ENCODE measurements around the gene FLYWCH2. TPM values are rescaled to one million over a fixed set of nuclear protein-coding genes. Genes with fewer than 3 reads are reported as not detected.

The FLYWCH2 gene
- total and polyA plus RNA-seq, 2 of the 8 experiments (the other 6 are each of a cell fraction or from before 2014, with no cell fraction given) = 16.4 to 30.7 TPM

DNA sequence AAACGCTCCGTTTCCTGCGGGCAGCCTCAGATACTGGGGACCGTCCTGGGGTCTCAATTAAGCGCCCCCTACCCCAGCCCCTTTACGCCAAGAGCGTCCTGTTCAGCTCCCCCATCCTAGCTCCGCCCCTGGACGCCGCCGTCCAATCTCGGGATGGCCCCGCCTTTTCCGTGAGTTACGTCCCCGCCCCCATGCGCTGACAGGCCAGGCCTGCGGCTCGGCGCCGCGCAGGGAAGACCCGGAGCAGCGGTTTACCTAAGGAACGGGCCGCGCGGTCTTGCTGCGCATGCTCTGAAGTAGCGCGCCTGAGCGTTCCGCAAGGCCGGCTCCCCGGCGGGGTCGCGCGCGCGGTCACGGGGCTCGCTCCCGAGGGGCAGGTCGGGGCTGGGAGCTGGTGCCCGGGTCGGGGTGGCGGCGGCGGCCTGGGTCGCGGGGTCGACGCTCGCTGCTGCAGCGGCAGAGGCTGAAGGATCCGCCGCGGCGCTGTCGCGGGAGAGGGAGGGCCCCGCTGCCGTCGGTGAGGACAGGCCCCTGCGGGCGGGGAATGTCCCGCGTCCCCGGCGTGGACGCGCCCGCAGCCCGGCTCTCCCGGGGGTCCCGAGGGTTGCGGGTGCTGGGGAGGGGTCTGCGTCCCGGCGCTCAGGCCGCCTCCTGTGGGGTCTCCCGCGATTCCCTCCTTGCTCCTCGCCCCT, 28.8 kb downstream of the FLYWCH2 start, which contains the start of gene FLYWCH1 (continued):
- TF ChIP-seq, protein P1, sequence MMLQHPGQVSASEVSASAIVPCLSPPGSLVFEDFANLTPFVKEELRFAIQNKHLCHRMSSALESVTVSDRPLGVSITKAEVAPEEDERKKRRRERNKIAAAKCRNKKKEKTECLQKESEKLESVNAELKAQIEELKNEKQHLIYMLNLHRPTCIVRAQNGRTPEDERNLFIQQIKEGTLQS (IDR thresholded peaks at IDR 0.05; ENCODE audit: insufficient read depth, low read depth, low read length) = no peak
- no peak for TF ChIP-seq BACH1 (IDR thresholded peaks at IDR 0.05; ENCODE audit: low read length)
- peak; percentile 65 for TF ChIP-seq NRF1 (IDR thresholded peaks at IDR 0.05; ENCODE audit: low read depth, low read length)
- TF ChIP-seq TCF12 (IDR thresholded peaks at IDR 0.05; ENCODE audit: low read depth, low read length) = no peak
- peak; percentile 57 for TF ChIP-seq NANOG (IDR thresholded peaks at IDR 0.05; ENCODE audit: insufficient read depth, low read depth, low read length, poor library complexity, severe bottlenecking)
- no peak for TF ChIP-seq CBX5 (IDR thresholded peaks at IDR 0.05; ENCODE audit: low read depth, low read length)
- TF ChIP-seq RAD21 (IDR thresholded peaks at IDR 0.05 in 1 of 2, conservative IDR thresholded peaks at IDR 0.05 in 1 of 2; ENCODE audit: low read depth in 2 of 2, low read length in 2 of 2) = no peak
- TF ChIP-seq, protein P2, sequence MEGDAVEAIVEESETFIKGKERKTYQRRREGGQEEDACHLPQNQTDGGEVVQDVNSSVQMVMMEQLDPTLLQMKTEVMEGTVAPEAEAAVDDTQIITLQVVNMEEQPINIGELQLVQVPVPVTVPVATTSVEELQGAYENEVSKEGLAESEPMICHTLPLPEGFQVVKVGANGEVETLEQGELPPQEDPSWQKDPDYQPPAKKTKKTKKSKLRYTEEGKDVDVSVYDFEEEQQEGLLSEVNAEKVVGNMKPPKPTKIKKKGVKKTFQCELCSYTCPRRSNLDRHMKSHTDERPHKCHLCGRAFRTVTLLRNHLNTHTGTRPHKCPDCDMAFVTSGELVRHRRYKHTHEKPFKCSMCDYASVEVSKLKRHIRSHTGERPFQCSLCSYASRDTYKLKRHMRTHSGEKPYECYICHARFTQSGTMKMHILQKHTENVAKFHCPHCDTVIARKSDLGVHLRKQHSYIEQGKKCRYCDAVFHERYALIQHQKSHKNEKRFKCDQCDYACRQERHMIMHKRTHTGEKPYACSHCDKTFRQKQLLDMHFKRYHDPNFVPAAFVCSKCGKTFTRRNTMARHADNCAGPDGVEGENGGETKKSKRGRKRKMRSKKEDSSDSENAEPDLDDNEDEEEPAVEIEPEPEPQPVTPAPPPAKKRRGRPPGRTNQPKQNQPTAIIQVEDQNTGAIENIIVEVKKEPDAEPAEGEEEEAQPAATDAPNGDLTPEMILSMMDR (IDR thresholded peaks at IDR 0.05; ENCODE audit: control extremely low read depth in 1 of 3, insufficient read depth in 1 of 3, low read depth in 1 of 3, low read length in 3 of 3) = no peak
- no peak for TF ChIP-seq CEBPB (IDR thresholded peaks at IDR 0.05; ENCODE audit: low read depth, low read length)
- TF ChIP-seq TAF7 (optimal IDR thresholded peaks at IDR 0.05; ENCODE audit: borderline replicate concordance, low read depth, low read length) = peak; percentile 51
- TF ChIP-seq KDM4A (IDR thresholded peaks at IDR 0.05; ENCODE audit: low read depth, low read length, severe bottlenecking) = peak; percentile 97
- no peak for TF ChIP-seq FOSL1 (IDR thresholded peaks at IDR 0.05; ENCODE audit: insufficient read depth, low read depth, low read length)
- TF ChIP-seq SIX5 (IDR thresholded peaks at IDR 0.05; ENCODE audit: low read depth, low read length) = no peak
- peak in 1 of 2 experiments; percentile 87; a peak in 2 of 4 replicates for TF ChIP-seq SIN3A (conservative IDR thresholded peaks at IDR 0.05 in 1 of 2, IDR thresholded peaks at IDR 0.05 in 1 of 2; ENCODE audit: low read depth in 1 of 2, low read length in 2 of 2)
- TF ChIP-seq CBX8 (IDR thresholded peaks at IDR 0.05; ENCODE audit: borderline replicate concordance, low read depth, low read length) = no peak
- no peak for TF ChIP-seq JUND (IDR thresholded peaks at IDR 0.05; ENCODE audit: low read length)
- peak; percentile 41; the same call in 1 of the 2 replicates for TF ChIP-seq PHF8 (conservative IDR thresholded peaks at IDR 0.05; ENCODE audit: low read depth, low read length)
- TF ChIP-seq TBP (IDR thresholded peaks at IDR 0.05; ENCODE audit: low read depth, low read length) = no peak
- TF ChIP-seq SP1 (IDR thresholded peaks at IDR 0.05; ENCODE audit: low read depth, low read length) = peak; percentile 97
- 0 out of 3 replicates have a peak, but pooled peaks of 1 of the 2 experiments have one; percentile 28 for TF ChIP-seq POLR2A (IDR thresholded peaks at IDR 0.05; ENCODE audit: control extremely low read depth in 1 of 2, low read depth in 2 of 2, low read length in 2 of 2)
- TF ChIP-seq, protein P3, sequence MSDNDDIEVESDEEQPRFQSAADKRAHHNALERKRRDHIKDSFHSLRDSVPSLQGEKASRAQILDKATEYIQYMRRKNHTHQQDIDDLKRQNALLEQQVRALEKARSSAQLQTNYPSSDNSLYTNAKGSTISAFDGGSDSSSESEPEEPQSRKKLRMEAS (IDR thresholded peaks at IDR 0.05) = peak; percentile 81
